SU-DHL-6 (cell line): Measurements from ENCODE around the gene TASOR2.

Experiments used
- CTCF ChIP-seq: fragments of 200-600 bp; sonication (generic); IDR thresholded peaks from one replicate; pipeline ENCODE4 v1.5.1; 2017; ENCODE audit warnings: antibody characterized with exemption, mild to moderate bottlenecking, low read length, moderate library complexity; ENCODE audit not compliant: insufficient read depth, poor library complexity, severe bottlenecking
- EZH2phosphoT487 ChIP-seq: fragments of 200-600 bp; sonication (generic), shearing (Covaris generic); conservative IDR thresholded peaks from 2 replicates; pipeline ENCODE4 v1.6.1; 2018; ENCODE audit warnings: mild to moderate bottlenecking, antibody characterized with exemption, low read length, moderate library complexity, mixed read lengths

- TF ChIP-seq CTCF: no peak
- TF ChIP-seq EZH2phosphoT487: no peak
Measured at GRCh38 chr10:5711642-5712041, 27.0 kb downstream of the TASOR2 start.
